OCI-LY1 (cell line): ENCODE data around the gene KLK1.
"Not testable (repeated sequence)": the region's sequence is repeated elsewhere in the genome, so short reads cannot be mapped to it uniquely, and the experiment has no call there.

ENCODE experiments used
- H2AFZ ChIP-seq: fragments of 200-600 bp; sonication (generic), shearing (Covaris generic); 2 replicates; pipeline ENCODE4 v1.6.0; 2014; ENCODE audit warnings: antibody characterized with exemption, mild to moderate bottlenecking, low read length
- H3F3A ChIP-seq: fragments of 200-600 bp; sonication (generic), shearing (Covaris generic); 2 replicates; pipeline ENCODE4 v1.6.0; 2014; ENCODE audit warnings: mild to moderate bottlenecking, antibody characterized with exemption, low read length, moderate library complexity; ENCODE audit not compliant: insufficient read depth
- H3K27ac ChIP-seq: fragments of 200-600 bp; sonication (generic); 2 replicates; pipeline ENCODE4 v1.5.1; 2014; ENCODE audit warnings: low read length, mixed run types, mild to moderate bottlenecking, low read depth; ENCODE audit not compliant: poor library complexity, severe bottlenecking
- H3K27me3 ChIP-seq: fragments of 200-600 bp; sonication (generic); 2 replicates; pipeline ENCODE4 v1.6.0; 2014; ENCODE audit warnings: antibody characterized with exemption, mild to moderate bottlenecking, low read length, moderate library complexity; ENCODE audit not compliant: insufficient read depth
- H3K36me3 ChIP-seq: fragments of 200-600 bp; sonication (generic); 2 replicates; pipeline ENCODE4 v1.6.1; 2014; ENCODE audit warnings: mild to moderate bottlenecking, antibody characterized with exemption, low read length, moderate library complexity, mixed read lengths; ENCODE audit not compliant: insufficient read depth
- H3K4me1 ChIP-seq: fragments of 200-600 bp; sonication (generic); 2 replicates; pipeline ENCODE4 v1.5.1; 2014; ENCODE audit warnings: mild to moderate bottlenecking, low read length, moderate library complexity; ENCODE audit not compliant: insufficient read depth, severe bottlenecking
- H3K4me2 ChIP-seq: fragments of 200-600 bp; sonication (generic), shearing (Covaris generic); 2 replicates; pipeline ENCODE4 v1.6.1; 2014; ENCODE audit warnings: low read length
- H3K4me3 ChIP-seq: fragments of 200-600 bp; sonication (generic); 2 replicates; pipeline ENCODE4 v1.5.1; 2014; ENCODE audit warnings: low read length, low read depth, mild to moderate bottlenecking, mixed read lengths; ENCODE audit not compliant: poor library complexity, severe bottlenecking
- H3K79me2 ChIP-seq: fragments of 200-600 bp; shearing (Covaris generic); 2 replicates; pipeline ENCODE4 v1.6.1; 2016; ENCODE audit warnings: mixed run types, low read length, mixed read lengths; ENCODE audit not compliant: insufficient read depth
- H3K9ac ChIP-seq: fragments of 200-600 bp; sonication (generic), shearing (Covaris generic); 2 replicates; pipeline ENCODE4 v1.6.1; 2014; ENCODE audit warnings: mild to moderate bottlenecking, low read length, mixed read lengths
- H3K9me2 ChIP-seq: fragments of 200-600 bp; sonication (generic), shearing (Covaris generic); 2 replicates; pipeline ENCODE4 v1.6.1; 2014; ENCODE audit warnings: low read depth, mild to moderate bottlenecking, low read length, mixed read lengths
- H3K9me3 ChIP-seq: fragments of 200-600 bp; shearing (Covaris generic); 2 replicates; pipeline ENCODE4 v1.6.1; 2014; ENCODE audit warnings: low read length, mixed read lengths
- H4K20me1 ChIP-seq: fragments of 200-600 bp; sonication (generic), shearing (Covaris generic); 2 replicates; pipeline ENCODE4 v1.6.0; 2016; ENCODE audit warnings: mild to moderate bottlenecking, low read length; ENCODE audit not compliant: insufficient read depth
- CTCF ChIP-seq: fragments of 200-600 bp; sonication (generic), shearing (Covaris generic); IDR thresholded peaks from 2 replicates; pipeline ENCODE4 v1.5.1; 2017; ENCODE audit warnings: mild to moderate bottlenecking, antibody characterized with exemption, low read length, moderate library complexity, mixed read lengths
- EZH2 ChIP-seq: fragments of 200-600 bp; sonication (generic), shearing (Covaris generic); IDR thresholded peaks from 2 replicates; pipeline ENCODE4 v1.8.0; 2017; ENCODE audit warnings: borderline replicate concordance, mixed run types, mild to moderate bottlenecking, antibody characterized with exemption, low read length, moderate library complexity, mixed read lengths

The KLK1 gene

GRCh38 chr19:50814883-50815282 lies 8.7 kb downstream of the KLK1 start:
- no peak overlapping the region for H3K9ac ChIP-seq
- H3K36me3 ChIP-seq = no peaks in the 10 kb centered on the region
- no peak overlapping the region for H3K27ac ChIP-seq
- no peak overlapping the region for H2AFZ ChIP-seq
- H3K79me2 ChIP-seq = no peaks in the 10 kb centered on the region
- H4K20me1 ChIP-seq = no peaks in the 10 kb centered on the region
- TF ChIP-seq CTCF (no peak), EZH2 (no peak)
- no peak overlapping the region for H3K4me2 ChIP-seq
- H3K9me3 ChIP-seq = no peaks in the 10 kb centered on the region
- H3K4me1 ChIP-seq = no peaks in the 10 kb centered on the region
- H3F3A ChIP-seq = no peaks in the 10 kb centered on the region
- H3K4me3 ChIP-seq = no peak overlapping the region
- no peaks in the 10 kb centered on the region for H3K9me2 ChIP-seq
- H3K27me3 ChIP-seq = peaks cover 5% of the 10 kb centered on the region; the same call in 1 of the 2 replicates

GRCh38 chr19:50812474-50812873 lies 11.1 kb downstream of the KLK1 start:
- H4K20me1 ChIP-seq = no peaks in the 10 kb centered on the region
- H3K9ac ChIP-seq = no peak overlapping the region
- H3K9me2 ChIP-seq = no peaks in the 10 kb centered on the region
- H3K4me2 ChIP-seq = no peak overlapping the region
- H3K79me2 ChIP-seq = no peaks in the 10 kb centered on the region
- H3K9me3 ChIP-seq = no peaks in the 10 kb centered on the region
- H2AFZ ChIP-seq = no peak overlapping the region
- no peaks in the 10 kb centered on the region for H3F3A ChIP-seq
- H3K27ac ChIP-seq = no peak overlapping the region
- no peaks in the 10 kb centered on the region for H3K36me3 ChIP-seq
- H3K4me1 ChIP-seq = no peaks in the 10 kb centered on the region
- TF ChIP-seq EZH2 (no peak), CTCF (no peak)
- H3K27me3 ChIP-seq = no peaks in the 10 kb centered on the region; the same call in 1 of the 2 replicates
- H3K4me3 ChIP-seq = no peak overlapping the region

GRCh38 chr19:50811622-50812238 lies 11.9 kb downstream of the KLK1 start:
- not testable (repeated sequence) for H3K79me2 ChIP-seq, H2AFZ ChIP-seq, H3K4me2 ChIP-seq, H3F3A ChIP-seq, H3K9me3 ChIP-seq, H3K4me1 ChIP-seq, H3K27ac ChIP-seq, H3K9ac ChIP-seq, H3K27me3 ChIP-seq, H3K4me3 ChIP-seq, H3K36me3 ChIP-seq, H3K9me2 ChIP-seq, H4K20me1 ChIP-seq

- Histone ChIP-seq H3K27me3 (no peaks in the 10 kb centered on the region), H3K9me2 (no peaks in the 10 kb centered on the region), H3K27ac (no peak overlapping the region), H3K9ac (no peak overlapping the region), H3K79me2 (peaks cover 5% of the 10 kb centered on the region), H3K4me1 (peaks cover 6% of the 10 kb centered on the region), H4K20me1 (no peaks in the 10 kb centered on the region), H3K36me3 (peaks cover 1% of the 10 kb centered on the region; the same call in 1 of the 2 replicates), H3K9me3 (no peaks in the 10 kb centered on the region), H3K4me3 (no peak overlapping the region), H2AFZ (no peak overlapping the region), H3F3A (no peaks in the 10 kb centered on the region), H3K4me2 (no peak overlapping the region)
- no peak for TF ChIP-seq EZH2
- TF ChIP-seq CTCF = no peak
Observed at GRCh38 chr19:50808856-50809255, 14.7 kb downstream of the KLK1 start.
